ENCODE results near the gene ASF1B.
A peak's percentile ranks its signal among the peaks of the same experiment; 100 is the strongest.

ASF1B gene

GRCh38 chr19:14089662-14090508 is 46.5 kb downstream of the ASF1B start:
- H3K4me3 ChIP-seq (ENCODE audit: low read length), result peak overlapping the region; percentile 75
- peaks cover 9% of the 10 kb centered on the region for H3K9me3 ChIP-seq (ENCODE audit: control insufficient read depth, insufficient read depth, low read length)
- peaks cover 39% of the 10 kb centered on the region for H3K36me3 ChIP-seq (ENCODE audit: control insufficient read depth, low read length)
- H3K27me3 ChIP-seq (ENCODE audit: control insufficient read depth, low read length), result no peaks in the 10 kb centered on the region
- no peak for TF ChIP-seq EZH2phosphoT487 (IDR thresholded peaks at IDR 0.05; ENCODE audit: borderline replicate concordance, low read length)
- no peak for TF ChIP-seq CTCF (IDR thresholded peaks at IDR 0.05; ENCODE audit: low read depth, low read length, poor library complexity, severe bottlenecking)
- H3K9me2 ChIP-seq (replicated peaks; ENCODE audit: control insufficient read depth, low read length), result no peaks in the 10 kb centered on the region
- H3K4me1 ChIP-seq (ENCODE audit: control insufficient read depth, low read length), result peaks cover 18% of the 10 kb centered on the region
- peak overlapping the region; percentile 71 for H3K27ac ChIP-seq (ENCODE audit: low read depth, low read length)
- H3K79me2 ChIP-seq (ENCODE audit: control insufficient read depth, low read length), result peaks cover 12% of the 10 kb centered on the region
- H4K20me1 ChIP-seq (ENCODE audit: control insufficient read depth, insufficient read depth, low read depth, low read length), result no peaks in the 10 kb centered on the region
- H3K4me2 ChIP-seq (ENCODE audit: low read length), result peak overlapping the region; percentile 81
- H3F3A ChIP-seq (ENCODE audit: control insufficient read depth, insufficient read depth), result peaks cover 13% of the 10 kb centered on the region; the same call in 1 of the 2 replicates

- Histone ChIP-seq H3K36me3 (ENCODE audit: control insufficient read depth, low read length) (peaks cover 39% of the 10 kb centered on the region), H3F3A (ENCODE audit: control insufficient read depth, insufficient read depth) (peaks cover 13% of the 10 kb centered on the region; the same call in 1 of the 2 replicates), H3K4me3 (ENCODE audit: low read length) (peak overlapping the region; percentile 75), H3K4me1 (ENCODE audit: control insufficient read depth, low read length) (peaks cover 18% of the 10 kb centered on the region), H3K4me2 (ENCODE audit: low read length) (peak overlapping the region; percentile 81), H3K9me2 (replicated peaks; ENCODE audit: control insufficient read depth, low read length) (no peaks in the 10 kb centered on the region), H3K27ac (ENCODE audit: low read depth, low read length) (peak overlapping the region; percentile 6; the same call in 1 of the 2 replicates), H3K79me2 (ENCODE audit: control insufficient read depth, low read length) (peaks cover 12% of the 10 kb centered on the region), H3K27me3 (ENCODE audit: control insufficient read depth, low read length) (no peaks in the 10 kb centered on the region), H3K9me3 (ENCODE audit: control insufficient read depth, insufficient read depth, low read length) (peaks cover 9% of the 10 kb centered on the region), H4K20me1 (ENCODE audit: control insufficient read depth, insufficient read depth, low read depth, low read length) (no peaks in the 10 kb centered on the region)
- TF ChIP-seq EZH2phosphoT487 (IDR thresholded peaks at IDR 0.05; ENCODE audit: borderline replicate concordance, low read length), result no peak
- TF ChIP-seq CTCF (IDR thresholded peaks at IDR 0.05; ENCODE audit: low read depth, low read length, poor library complexity, severe bottlenecking), result peak; percentile 53
These were observed 47.1 kb downstream of the ASF1B start for GRCh38 chr19:14089412-14089661.

GRCh38 chr19:14088634-14089411 is 47.6 kb downstream of the ASF1B start:
- peak overlapping the region; percentile 75 for H3K4me3 ChIP-seq (ENCODE audit: low read length)
- H3F3A ChIP-seq (ENCODE audit: control insufficient read depth, insufficient read depth), result peaks cover 13% of the 10 kb centered on the region; the same call in 1 of the 2 replicates
- peak overlapping the region; percentile 6; the same call in 1 of the 2 replicates for H3K27ac ChIP-seq (ENCODE audit: low read depth, low read length)
- peaks cover 39% of the 10 kb centered on the region for H3K36me3 ChIP-seq (ENCODE audit: control insufficient read depth, low read length)
- no peaks in the 10 kb centered on the region for H3K9me2 ChIP-seq (replicated peaks; ENCODE audit: control insufficient read depth, low read length)
- TF ChIP-seq CTCF (IDR thresholded peaks at IDR 0.05; ENCODE audit: low read depth, low read length, poor library complexity, severe bottlenecking) (no peak), EZH2phosphoT487 (IDR thresholded peaks at IDR 0.05; ENCODE audit: borderline replicate concordance, low read length) (no peak)
- H4K20me1 ChIP-seq (ENCODE audit: control insufficient read depth, insufficient read depth, low read depth, low read length), result no peaks in the 10 kb centered on the region
- H3K4me2 ChIP-seq (ENCODE audit: low read length), result peak overlapping the region; percentile 81
- peaks cover 12% of the 10 kb centered on the region for H3K79me2 ChIP-seq (ENCODE audit: control insufficient read depth, low read length)
- H3K27me3 ChIP-seq (ENCODE audit: control insufficient read depth, low read length), result no peaks in the 10 kb centered on the region
- peaks cover 18% of the 10 kb centered on the region for H3K4me1 ChIP-seq (ENCODE audit: control insufficient read depth, low read length)
- peaks cover 9% of the 10 kb centered on the region for H3K9me3 ChIP-seq (ENCODE audit: control insufficient read depth, insufficient read depth, low read length)

All from DOHH2 (cell line).